GM19043 (cell line): ENCODE results near the gene TRANK1.
A peak's percentile ranks its signal among the peaks of the same experiment; 100 is the strongest.
"Not testable (repeated sequence)": the region's sequence is repeated elsewhere in the genome, so short reads cannot be mapped to it uniquely, and the experiment has no call there.

Experiments
- ATAC-seq: cut with Tn5 transposase; IDR thresholded peaks from one replicate; pipeline ENCODE4 v1.9.1; 2021; ENCODE audit warnings: low read depth; ENCODE audit not compliant: unreplicated experiment

The TRANK1 gene

GRCh38 chr3:36957862-36958686 is 13.2 kb upstream of the TRANK1 start:
- ATAC-seq, result no peak

DNA sequence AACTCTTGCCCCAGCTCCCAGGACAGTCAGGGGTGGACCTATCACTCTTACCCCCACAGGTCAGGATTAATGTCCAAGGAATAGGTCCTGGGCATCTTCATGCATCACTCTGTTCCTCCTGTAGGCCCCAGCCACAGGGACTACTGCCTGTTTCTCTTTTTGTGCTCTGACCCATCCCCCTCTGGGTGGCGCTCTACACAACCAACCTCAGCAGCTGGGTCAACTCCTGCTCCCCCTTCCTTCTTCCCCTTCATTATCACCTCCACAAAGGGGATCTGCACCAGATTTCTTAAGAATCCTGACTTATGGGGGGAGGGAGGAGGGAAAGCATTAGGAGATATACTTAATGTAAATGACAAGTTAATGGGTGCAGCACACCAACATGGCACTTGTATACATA is 12.2 kb upstream of the TRANK1 start:
- no peak for ATAC-seq

- no peak for ATAC-seq
These were observed 11.3 kb upstream of the TRANK1 start for GRCh38 chr3:36956155-36956554.

DNA sequence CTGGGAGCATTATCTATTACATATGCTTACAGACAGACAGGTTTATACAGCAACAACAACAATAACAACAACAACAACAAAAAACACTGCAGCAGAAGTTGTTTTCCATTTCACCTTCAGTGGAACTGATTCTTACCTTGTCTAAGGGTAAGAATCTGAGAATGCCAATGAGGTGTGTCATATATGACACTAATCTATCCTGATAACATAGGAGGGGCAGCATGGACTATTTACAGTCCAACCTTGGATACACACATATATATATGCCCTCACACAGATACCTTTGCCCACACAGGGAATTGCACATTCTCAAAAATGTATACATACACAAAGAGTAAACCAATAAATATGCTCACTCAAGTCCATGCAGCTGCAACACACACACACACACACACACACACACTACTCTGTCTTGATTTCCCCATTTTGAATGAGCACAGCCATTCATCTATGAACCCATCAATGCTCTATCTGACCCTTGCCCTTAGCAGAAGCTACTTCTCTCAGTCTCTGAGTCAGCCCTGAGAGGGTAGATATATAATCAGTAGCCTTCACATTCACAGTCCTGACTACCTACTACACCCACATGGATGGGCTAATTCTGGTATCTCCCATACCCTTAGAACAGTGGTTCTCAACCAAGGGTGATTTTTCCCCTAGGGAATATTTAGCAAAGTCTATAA is 9.7 kb upstream of the TRANK1 start:
- ATAC-seq, result no peak

DNA sequence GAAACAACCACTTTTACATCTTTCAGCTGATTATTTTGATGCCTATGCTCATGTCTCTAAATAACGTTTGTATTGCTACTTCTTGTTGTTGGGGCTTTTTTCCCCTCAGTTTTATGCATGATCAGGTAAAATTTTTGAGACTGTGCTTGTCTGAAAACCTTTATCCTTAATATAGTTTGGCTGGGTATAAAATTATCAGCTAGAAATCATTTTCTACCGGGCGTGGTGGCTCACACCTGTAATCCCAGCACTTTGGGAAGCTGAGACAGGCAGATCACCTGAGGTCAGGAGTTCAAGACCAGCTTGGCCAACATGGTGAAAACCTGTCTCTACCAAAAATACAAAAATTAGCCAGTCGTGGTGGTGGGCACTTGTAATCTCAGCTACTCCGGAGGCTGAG is 3.0 kb upstream of the TRANK1 start:
- not testable (repeated sequence) for ATAC-seq

DNA sequence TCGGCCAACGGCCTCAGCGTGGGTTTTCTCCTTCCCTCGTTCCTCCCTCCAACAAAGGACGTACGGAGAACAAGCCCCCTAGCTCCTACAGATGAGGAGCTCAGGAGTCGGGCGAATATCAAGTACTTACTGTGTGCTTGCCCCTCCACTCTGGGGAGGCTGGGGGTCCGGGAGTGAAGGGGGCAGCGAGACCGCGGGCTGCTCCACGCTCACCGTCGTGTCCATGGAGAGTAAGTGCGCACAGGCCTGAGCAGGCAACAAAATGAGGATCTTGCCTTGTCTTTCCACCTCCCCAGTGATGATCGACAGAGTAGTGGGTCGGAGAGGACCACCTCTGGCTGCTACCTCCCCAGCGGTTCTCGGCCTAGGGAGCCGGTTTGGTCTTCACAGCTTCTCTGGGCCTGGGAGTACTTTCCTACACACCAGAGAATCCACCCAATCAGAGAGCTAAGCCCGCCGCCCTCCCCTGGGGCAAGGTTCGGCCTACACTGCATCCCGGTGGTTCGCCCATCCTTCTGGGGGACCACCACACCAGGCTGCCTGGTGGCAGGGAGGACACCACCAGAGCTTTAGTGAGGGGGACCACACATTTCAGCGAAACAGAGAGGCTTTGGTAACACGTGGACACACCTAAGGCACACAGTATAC is 603 bp upstream of the TRANK1 start:
- no peak for ATAC-seq

- ATAC-seq, result peak; percentile 52
These were observed 728 bp downstream of the TRANK1 start for GRCh38 chr3:36944012-36944640.

GRCh38 chr3:36943601-36944000 is 1.3 kb downstream of the TRANK1 start:
- ATAC-seq, result no peak

- no peak for ATAC-seq
These were observed 2.1 kb downstream of the TRANK1 start for GRCh38 chr3:36942638-36943248.

- no peak for ATAC-seq
These were observed 3.2 kb downstream of the TRANK1 start for GRCh38 chr3:36941658-36942057.

- ATAC-seq, result no peak
These were observed 3.7 kb downstream of the TRANK1 start for GRCh38 chr3:36941162-36941561.

- ATAC-seq, result no peak
These were observed 7.4 kb downstream of the TRANK1 start for GRCh38 chr3:36937492-36937891.

- ATAC-seq, result no peak
These were observed 11.1 kb downstream of the TRANK1 start for GRCh38 chr3:36933540-36934296.

- not testable (repeated sequence) for ATAC-seq
These were observed 13.4 kb downstream of the TRANK1 start for GRCh38 chr3:36931424-36931823.

DNA sequence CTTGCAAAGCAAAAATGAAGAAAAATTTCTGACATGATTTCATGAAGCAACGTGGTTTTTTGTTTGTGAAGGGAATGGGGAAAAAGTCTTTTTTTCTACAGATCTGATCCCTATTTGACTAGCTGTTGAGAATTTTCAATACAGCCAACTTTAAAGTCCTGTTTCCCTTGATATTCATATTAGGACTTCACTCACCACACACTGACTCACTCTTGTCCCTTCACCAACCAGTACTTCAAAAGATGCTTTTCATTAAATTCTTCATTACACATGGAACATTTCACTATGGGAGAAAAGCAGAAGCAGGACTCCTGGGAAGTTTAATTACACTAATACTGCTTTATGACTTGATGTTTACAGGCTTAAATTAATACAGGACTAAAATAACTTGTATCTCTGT is 16.6 kb downstream of the TRANK1 start:
- no peak for ATAC-seq

DNA sequence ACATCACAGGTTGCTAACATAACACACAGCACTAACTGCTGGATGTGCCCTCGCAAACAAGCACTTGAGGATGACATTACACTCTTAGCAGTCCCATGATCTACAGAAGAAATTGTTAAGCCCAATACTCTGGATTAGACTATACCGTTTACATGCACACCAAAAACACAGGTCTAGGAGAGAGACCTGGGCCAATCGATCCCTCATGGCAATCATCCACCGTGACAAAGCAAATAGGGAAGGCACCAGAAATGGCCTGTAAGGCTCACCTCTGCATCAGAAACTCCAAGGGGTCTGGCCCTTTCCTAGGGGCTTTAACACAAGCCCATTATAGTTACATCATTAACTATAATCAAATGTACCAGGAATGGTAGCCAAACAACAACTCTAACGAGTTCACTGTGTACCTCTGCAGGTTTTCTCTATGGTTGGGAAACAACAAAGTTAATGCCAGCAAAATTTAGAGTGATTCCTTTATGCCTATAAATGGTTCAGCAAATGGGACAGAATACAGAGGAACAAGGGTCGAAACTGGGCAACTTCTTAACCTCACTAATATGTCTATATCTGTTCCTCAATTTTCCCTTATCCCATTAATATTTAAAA is 18.5 kb downstream of the TRANK1 start:
- ATAC-seq, result no peak

DNA sequence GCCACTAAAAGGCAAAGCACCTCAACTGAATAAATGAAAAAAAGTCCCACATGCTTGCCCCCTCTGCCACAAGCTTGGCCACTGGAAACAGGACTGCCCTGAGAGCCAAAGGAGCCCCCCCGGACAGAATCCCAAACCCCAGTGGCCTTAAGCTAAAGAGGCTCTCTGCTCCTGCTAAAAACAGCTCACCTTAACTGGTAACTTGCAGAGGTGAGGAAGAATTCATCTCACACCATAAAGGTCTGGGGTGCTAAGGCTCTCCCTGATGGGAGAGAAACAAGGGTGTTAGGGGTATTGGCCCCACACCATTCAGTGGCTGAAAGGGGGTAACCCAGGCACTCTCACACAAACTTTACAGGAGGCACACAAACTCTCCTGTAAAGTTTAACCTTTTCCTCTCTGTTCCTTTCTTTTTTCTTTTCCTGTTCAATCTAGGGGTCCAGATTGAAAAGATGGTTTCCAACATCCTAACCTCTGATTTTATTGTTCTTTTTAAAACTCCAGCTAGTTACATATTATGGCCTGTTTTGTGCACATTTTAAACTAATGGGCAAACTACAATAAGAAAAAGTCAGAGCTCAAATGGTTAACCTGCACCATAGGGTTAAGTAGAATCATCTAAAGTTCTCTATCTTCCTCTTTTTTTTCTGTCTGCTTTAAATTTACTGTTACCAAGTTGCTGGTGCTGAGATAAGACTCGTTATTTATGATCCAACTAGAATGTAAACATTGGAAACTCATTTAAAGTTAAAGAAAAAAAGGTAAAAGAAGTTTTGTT is 19.9 kb downstream of the TRANK1 start:
- ATAC-seq, result no peak

DNA sequence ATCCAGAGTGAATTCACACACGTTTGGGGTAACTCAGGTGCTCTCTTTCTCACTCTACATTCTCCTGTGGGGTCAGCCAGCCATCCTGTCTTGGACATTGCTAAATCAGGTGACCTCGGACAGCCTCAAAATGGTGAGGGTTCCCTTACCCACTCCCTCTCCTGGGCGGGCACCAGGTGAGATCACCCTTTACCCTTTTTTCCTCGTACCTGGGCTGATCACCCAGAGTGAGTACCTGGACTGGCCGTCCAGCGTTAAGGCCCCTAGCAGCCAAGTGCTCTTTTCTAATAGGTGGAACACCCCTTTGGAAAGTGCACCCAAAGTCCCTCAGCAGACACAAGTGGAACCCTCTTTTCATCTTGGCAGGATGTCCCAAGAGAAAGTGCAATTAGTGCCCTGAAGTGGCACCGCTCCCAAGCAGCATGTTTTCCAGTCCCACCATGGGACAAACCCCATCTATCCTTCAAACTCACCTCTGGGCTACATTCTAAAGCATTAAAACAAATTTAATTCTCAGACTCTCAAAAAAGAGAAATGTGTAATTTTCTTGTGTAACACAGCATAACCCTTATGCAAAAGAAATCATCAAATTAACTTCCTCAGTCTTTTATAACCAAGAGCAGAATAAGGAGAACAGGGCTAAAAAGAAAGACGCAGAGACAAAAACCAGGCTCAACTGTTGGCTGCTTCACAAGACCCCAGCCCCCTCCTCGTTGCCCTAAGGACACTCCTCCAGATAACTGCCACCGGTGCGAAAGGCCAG is 20.7 kb downstream of the TRANK1 start:
- no peak for ATAC-seq
